Tibial nerve (tissue), 4 donors: Measurements from ENCODE around the gene ACBD5. TPM values are rescaled to one million over a fixed set of nuclear protein-coding genes. Genes with fewer than 3 reads are reported as not detected.
A peak's percentile ranks its signal among the peaks of the same experiment; 100 is the strongest.
"Not testable (repeated sequence)": the region's sequence is repeated elsewhere in the genome, so short reads cannot be mapped to it uniquely, and the experiment has no call there.

Source experiments
- DNase-seq, 2 donors: peaks; one replicate each; pipeline ENCODE4 v3.0.0-alpha.2; 2019; ENCODE audit warnings: low spot score in 2 of 2
- H3K27ac ChIP-seq, 4 donors: fragments of 200-600 bp; sonication (generic) in 3 of 4; one replicate each; pipeline ENCODE4 v1.5.1; 2017 to 2019; ENCODE audit warnings: mild to moderate bottlenecking in 1 of 4
- H3K27me3 ChIP-seq, 2 donors: fragments of 200-600 bp; sonication (generic) in 1 of 2; one replicate each; pipeline versions ENCODE4 v1.5.1 to v1.6.0; 2017 to 2019
- H3K36me3 ChIP-seq, 3 donors: fragments of 200-600 bp; sonication (generic); one replicate each; pipeline ENCODE4 v1.5.1; 2018 to 2019
- H3K4me1 ChIP-seq, 4 donors: fragments of 200-600 bp; sonication (generic) in 3 of 4; one replicate each; pipeline ENCODE4 v1.5.1; 2017 to 2019
- H3K4me3 ChIP-seq, 4 donors: fragments of 200-600 bp; sonication (generic) in 3 of 4; one replicate each; pipeline ENCODE4 v1.5.1; 2017 to 2019; ENCODE audit warnings: mild to moderate bottlenecking in 1 of 4, moderate library complexity in 1 of 4
- H3K9me3 ChIP-seq, 4 donors: fragments of 200-600 bp; sonication (generic) in 3 of 4; one replicate each; pipeline ENCODE4 v1.5.1; 2017 to 2019
- CTCF ChIP-seq, 5 experiments: fragments of 200-600 bp in 3 of 5; fragments of 450-650 bp in 2 of 5; sonication (generic) in 3 of 5; IDR thresholded peaks; one replicate each; pipeline ENCODE4 v1.5.1; 2016 to 2019; ENCODE audit warnings: antibody characterized with exemption in 5 of 5, mild to moderate bottlenecking in 3 of 5, moderate library complexity in 2 of 5
- EP300 ChIP-seq, 2 donors: sonication (generic); formaldehyde crosslinking; IDR thresholded peaks; one replicate each; pipeline ENCODE4 v1.6.1; 2017; ENCODE audit warnings: antibody characterized with exemption in 2 of 2, mild to moderate bottlenecking in 1 of 2
- POLR2A ChIP-seq, 2 donors: fragments of 450-650 bp; IDR thresholded peaks; one replicate each; pipeline ENCODE4 v1.6.1; 2017; ENCODE audit warnings: antibody characterized with exemption in 2 of 2, mild to moderate bottlenecking in 2 of 2, moderate library complexity in 2 of 2
- WGBS, 2 donors: methylation state at CpG; one replicate each; pipeline ENCODE4 v1.1.5; 2018; 5-methylcytosine and 5-hydroxymethylcytosine counted together
- total RNA-seq, 4 donors: library from RNA; depleted of rRNA; stranded (reverse); fragments of >200 nt; gene quantifications; one replicate each; pipeline ENCODE4 v1.1.0, GENCODE V29; 2016

The ACBD5 gene
- 10 to 100 TPM; 15.3 to 31.2 (median 20.4) TPM for total RNA-seq

- WGBS, 2 donors, result 0% methylated on average over 31 to 42 of the region's 64 CpGs
- peaks cover 0 to 49% (median 13%) of the 10 kb centered on the region in 4 donors for H3K4me1 ChIP-seq
Measured at GRCh38 chr10:27240212-27241009, at the start of gene ACBD5. Gene ACBD5 (minus strand): TSS chr10:27240797. CDS start chr10:27240688, 109 bp downstream.

GRCh38 chr10:27285093-27285492 is 44.5 kb upstream of the ACBD5 start:
- Histone ChIP-seq H3K36me3 (no peaks in the 10 kb centered on the region), H3K4me3 (no peak overlapping the region), H3K27me3 (no peaks in the 10 kb centered on the region), H3K9me3 (no peaks in the 10 kb centered on the region), H3K27ac (no peak overlapping the region), H3K4me1 (no peaks in the 10 kb centered on the region)
- TF ChIP-seq EP300 (IDR thresholded peaks at IDR 0.05) (no peak), CTCF (IDR thresholded peaks at IDR 0.05) (no peak), POLR2A (IDR thresholded peaks at IDR 0.05) (no peak)
- WGBS, 2 donors, result 59 to 60% methylated on average over 3 of the region's 3 CpGs
- no peak for DNase-seq

More at GRCh38 chr10:27240212-27241009, at the start of gene ACBD5:
- no peaks in the 10 kb centered on the region for H3K27me3 ChIP-seq
- TF ChIP-seq EP300 (IDR thresholded peaks at IDR 0.05) (peak in 1 of 2 donors; percentile 79), CTCF (IDR thresholded peaks at IDR 0.05) (no peak), POLR2A (IDR thresholded peaks at IDR 0.05) (peak in 1 of 2 donors; percentile 40)
- peak; percentile 78 to 87 for DNase-seq
- peak within 1 kb of the TSS; percentile 68 to 87 (median 78) for H3K4me3 ChIP-seq
- no peaks in the 10 kb centered on the region for H3K9me3 ChIP-seq
- H3K27ac ChIP-seq, result peak within 1 kb of the TSS; percentile 93 to 99 (median 94)
- H3K36me3 ChIP-seq, result no peaks in the 10 kb centered on the region

GRCh38 chr10:27276581-27276980 is 36.0 kb upstream of the ACBD5 start:
- no peaks in the 10 kb centered on the region for H3K4me1 ChIP-seq
- DNase-seq, result no peak
- H3K9me3 ChIP-seq, result peaks cover 0 to 5% (median 0%) of the 10 kb centered on the region in 4 donors
- H3K4me3 ChIP-seq, result no peak overlapping the region
- H3K27me3 ChIP-seq, result no peaks in the 10 kb centered on the region
- no peak overlapping the region for H3K27ac ChIP-seq
- TF ChIP-seq POLR2A (IDR thresholded peaks at IDR 0.05) (no peak), CTCF (IDR thresholded peaks at IDR 0.05) (no peak), EP300 (IDR thresholded peaks at IDR 0.05) (no peak)
- no peaks in the 10 kb centered on the region for H3K36me3 ChIP-seq

GRCh38 chr10:27266025-27266424 is 25.4 kb upstream of the ACBD5 start:
- H3K9me3 ChIP-seq, DNase-seq, H3K36me3 ChIP-seq, H3K27ac ChIP-seq, H3K4me3 ChIP-seq, H3K4me1 ChIP-seq: not testable (repeated sequence)
- peaks cover 0 to 32% of the 10 kb centered on the region in 2 donors for H3K27me3 ChIP-seq
- WGBS, 2 donors, result 56 to 75% methylated on average over 3 of the region's 3 CpGs

GRCh38 chr10:27262788-27263187 is 22.2 kb upstream of the ACBD5 start:
- peaks cover 0 to 64% of the 10 kb centered on the region in 2 donors for H3K27me3 ChIP-seq
- not testable (repeated sequence) for H3K27ac ChIP-seq, H3K36me3 ChIP-seq, DNase-seq, H3K4me3 ChIP-seq, H3K9me3 ChIP-seq
- 86 to 87% methylated on average over 7 of the region's 7 CpGs for WGBS, 2 donors
- peaks cover 0 to 14% (median 4%) of the 10 kb centered on the region in 4 donors for H3K4me1 ChIP-seq
